ENCODE results near the gene PTPN5. TPM values are rescaled to one million over a fixed set of nuclear protein-coding genes. Genes with fewer than 3 reads are reported as not detected.
"Not testable (repeated sequence)": the region's sequence is repeated elsewhere in the genome, so short reads cannot be mapped to it uniquely, and the experiment has no call there.

The PTPN5 gene
- polyA plus RNA-seq (2013, experiment 1 of 4): 11.8 TPM
- 13.6 TPM for polyA plus RNA-seq (2013, experiment 2 of 4)
- polyA plus RNA-seq (2013, experiment 3 of 4): 9.1 TPM
- polyA plus RNA-seq (2013, experiment 4 of 4): 11.2 TPM

GRCh38 chr11:18791207-18791968 lies at the start of gene PTPN5:
PTPN5 (minus strand) TSS chr11:18791798; CDS start chr11:18771958, 19,840 bp downstream.
- Histone ChIP-seq H3K36me3 (ENCODE audit: control insufficient read depth, insufficient read depth, low read length) (no peaks in the 10 kb centered on the region), H3K4me1 (ENCODE audit: control insufficient read depth, insufficient read depth, low read length) (no peaks in the 10 kb centered on the region), H3K27ac (ENCODE audit: insufficient read depth, low read depth, low read length, poor library complexity, severe bottlenecking) (no peak within 1 kb of the TSS), H3K9me3 (ENCODE audit: control insufficient read depth, low read length) (no peaks in the 10 kb centered on the region), H3K27me3 (ENCODE audit: control insufficient read depth, insufficient read depth, low read length, poor library complexity, severe bottlenecking) (peaks cover 61% of the 10 kb centered on the region), H3K4me3 (ENCODE audit: insufficient read depth, low read depth, low read length) (peak within 1 kb of the TSS; percentile 55)
- WGBS, 2 experiments: 1% methylated on average over 94 of the region's 94 CpGs

GRCh38 chr11:18836417-18836816 lies 44.8 kb upstream of the PTPN5 start:
- Histone ChIP-seq H3K36me3 (ENCODE audit: control insufficient read depth, insufficient read depth, low read length) (no peaks in the 10 kb centered on the region), H3K9me3 (ENCODE audit: control insufficient read depth, low read length) (no peaks in the 10 kb centered on the region), H3K27ac (ENCODE audit: insufficient read depth, low read depth, low read length, poor library complexity, severe bottlenecking) (no peak overlapping the region), H3K4me1 (ENCODE audit: control insufficient read depth, insufficient read depth, low read length) (no peaks in the 10 kb centered on the region), H3K4me3 (ENCODE audit: insufficient read depth, low read depth, low read length) (no peak overlapping the region), H3K27me3 (ENCODE audit: control insufficient read depth, insufficient read depth, low read length, poor library complexity, severe bottlenecking) (no peaks in the 10 kb centered on the region)
- WGBS, 2 experiments: 83 to 87% methylated on average over 2 of the region's 2 CpGs

- H3K9me3 ChIP-seq (ENCODE audit: control insufficient read depth, low read length): no peaks in the 10 kb centered on the region
- H3K27me3 ChIP-seq (ENCODE audit: control insufficient read depth, insufficient read depth, low read length, poor library complexity, severe bottlenecking): no peaks in the 10 kb centered on the region
- no peak overlapping the region for H3K27ac ChIP-seq (ENCODE audit: insufficient read depth, low read depth, low read length, poor library complexity, severe bottlenecking)
- H3K36me3 ChIP-seq (ENCODE audit: control insufficient read depth, insufficient read depth, low read length): no peaks in the 10 kb centered on the region
- no peak overlapping the region for H3K4me3 ChIP-seq (ENCODE audit: insufficient read depth, low read depth, low read length)
- 89 to 90% methylated on average over 5 of the region's 5 CpGs for WGBS, 2 experiments
- no peaks in the 10 kb centered on the region for H3K4me1 ChIP-seq (ENCODE audit: control insufficient read depth, insufficient read depth, low read length)
Observed at GRCh38 chr11:18834754-18835466, 43.3 kb upstream of the PTPN5 start.

- not testable (repeated sequence) for H3K36me3 ChIP-seq (ENCODE audit: control insufficient read depth, insufficient read depth, low read length); H3K4me1 ChIP-seq (ENCODE audit: control insufficient read depth, insufficient read depth, low read length); H3K4me3 ChIP-seq (ENCODE audit: insufficient read depth, low read depth, low read length); H3K9me3 ChIP-seq (ENCODE audit: control insufficient read depth, low read length); H3K27ac ChIP-seq (ENCODE audit: insufficient read depth, low read depth, low read length, poor library complexity, severe bottlenecking); H3K27me3 ChIP-seq (ENCODE audit: control insufficient read depth, insufficient read depth, low read length, poor library complexity, severe bottlenecking)
- 100% methylated on average over 1 of the region's 1 CpG; no CpG with 5 or more reads in 1 of the 2 experiments for WGBS, 2 experiments
Observed at GRCh38 chr11:18820160-18820559, 28.6 kb upstream of the PTPN5 start.

- Histone ChIP-seq H3K27ac (ENCODE audit: insufficient read depth, low read depth, low read length, poor library complexity, severe bottlenecking) (no peak overlapping the region), H3K36me3 (ENCODE audit: control insufficient read depth, insufficient read depth, low read length) (no peaks in the 10 kb centered on the region), H3K9me3 (ENCODE audit: control insufficient read depth, low read length) (no peaks in the 10 kb centered on the region), H3K27me3 (ENCODE audit: control insufficient read depth, insufficient read depth, low read length, poor library complexity, severe bottlenecking) (peaks cover 21% of the 10 kb centered on the region), H3K4me1 (ENCODE audit: control insufficient read depth, insufficient read depth, low read length) (no peaks in the 10 kb centered on the region), H3K4me3 (ENCODE audit: insufficient read depth, low read depth, low read length) (no peak overlapping the region)
- WGBS, 2 experiments: 89 to 91% methylated on average over 2 to 3 of the region's 4 CpGs
Observed at GRCh38 chr11:18804199-18804999, 12.8 kb upstream of the PTPN5 start.

GRCh38 chr11:18802381-18803257 lies 11.0 kb upstream of the PTPN5 start:
- Histone ChIP-seq H3K27me3 (ENCODE audit: control insufficient read depth, insufficient read depth, low read length, poor library complexity, severe bottlenecking) (peaks cover 18% of the 10 kb centered on the region), H3K4me3 (ENCODE audit: insufficient read depth, low read depth, low read length) (no peak overlapping the region), H3K36me3 (ENCODE audit: control insufficient read depth, insufficient read depth, low read length) (no peaks in the 10 kb centered on the region), H3K4me1 (ENCODE audit: control insufficient read depth, insufficient read depth, low read length) (no peaks in the 10 kb centered on the region), H3K27ac (ENCODE audit: insufficient read depth, low read depth, low read length, poor library complexity, severe bottlenecking) (no peak overlapping the region), H3K9me3 (ENCODE audit: control insufficient read depth, low read length) (no peaks in the 10 kb centered on the region)
- 47 to 54% methylated on average over 12 to 13 of the region's 13 CpGs for WGBS, 2 experiments

GRCh38 chr11:18798799-18799469 lies 7.3 kb upstream of the PTPN5 start:
- Histone ChIP-seq H3K27ac (ENCODE audit: insufficient read depth, low read depth, low read length, poor library complexity, severe bottlenecking) (no peak overlapping the region), H3K4me1 (ENCODE audit: control insufficient read depth, insufficient read depth, low read length) (no peaks in the 10 kb centered on the region), H3K4me3 (ENCODE audit: insufficient read depth, low read depth, low read length) (no peak overlapping the region), H3K9me3 (ENCODE audit: control insufficient read depth, low read length) (no peaks in the 10 kb centered on the region), H3K27me3 (ENCODE audit: control insufficient read depth, insufficient read depth, low read length, poor library complexity, severe bottlenecking) (peaks cover 18% of the 10 kb centered on the region), H3K36me3 (ENCODE audit: control insufficient read depth, insufficient read depth, low read length) (no peaks in the 10 kb centered on the region)
- WGBS, 2 experiments: 88 to 96% methylated on average over 3 of the region's 3 CpGs

GRCh38 chr11:18794956-18795355 lies 3.4 kb upstream of the PTPN5 start:
- H3K9me3 ChIP-seq (ENCODE audit: control insufficient read depth, low read length): no peaks in the 10 kb centered on the region
- no peak overlapping the region for H3K4me3 ChIP-seq (ENCODE audit: insufficient read depth, low read depth, low read length)
- no peak overlapping the region for H3K27ac ChIP-seq (ENCODE audit: insufficient read depth, low read depth, low read length, poor library complexity, severe bottlenecking)
- peaks cover 51% of the 10 kb centered on the region for H3K27me3 ChIP-seq (ENCODE audit: control insufficient read depth, insufficient read depth, low read length, poor library complexity, severe bottlenecking)
- 67 to 69% methylated on average over 7 of the region's 7 CpGs for WGBS, 2 experiments
- H3K4me1 ChIP-seq (ENCODE audit: control insufficient read depth, insufficient read depth, low read length): no peaks in the 10 kb centered on the region
- no peaks in the 10 kb centered on the region for H3K36me3 ChIP-seq (ENCODE audit: control insufficient read depth, insufficient read depth, low read length)

- Histone ChIP-seq H3K4me3 (ENCODE audit: insufficient read depth, low read depth, low read length) (no peak overlapping the region), H3K27me3 (ENCODE audit: control insufficient read depth, insufficient read depth, low read length, poor library complexity, severe bottlenecking) (peaks cover 61% of the 10 kb centered on the region)
- WGBS, 2 experiments: 55 to 62% methylated on average over 10 to 11 of the region's 11 CpGs
Observed at GRCh38 chr11:18792827-18793226, 1.2 kb upstream of the PTPN5 start.

More at GRCh38 chr11:18792827-18793226, 1.2 kb upstream of the PTPN5 start:
- H3K9me3 ChIP-seq (ENCODE audit: control insufficient read depth, low read length): no peaks in the 10 kb centered on the region
- H3K27ac ChIP-seq (ENCODE audit: insufficient read depth, low read depth, low read length, poor library complexity, severe bottlenecking): no peak overlapping the region
- H3K4me1 ChIP-seq (ENCODE audit: control insufficient read depth, insufficient read depth, low read length): no peaks in the 10 kb centered on the region
- no peaks in the 10 kb centered on the region for H3K36me3 ChIP-seq (ENCODE audit: control insufficient read depth, insufficient read depth, low read length)
